Measurements from ENCODE around the gene FBLN7.

FBLN7 gene

GRCh38 chr2:112160283-112161250 is 22.4 kb downstream of the FBLN7 start:
- DNase-seq: no peak

DNA sequence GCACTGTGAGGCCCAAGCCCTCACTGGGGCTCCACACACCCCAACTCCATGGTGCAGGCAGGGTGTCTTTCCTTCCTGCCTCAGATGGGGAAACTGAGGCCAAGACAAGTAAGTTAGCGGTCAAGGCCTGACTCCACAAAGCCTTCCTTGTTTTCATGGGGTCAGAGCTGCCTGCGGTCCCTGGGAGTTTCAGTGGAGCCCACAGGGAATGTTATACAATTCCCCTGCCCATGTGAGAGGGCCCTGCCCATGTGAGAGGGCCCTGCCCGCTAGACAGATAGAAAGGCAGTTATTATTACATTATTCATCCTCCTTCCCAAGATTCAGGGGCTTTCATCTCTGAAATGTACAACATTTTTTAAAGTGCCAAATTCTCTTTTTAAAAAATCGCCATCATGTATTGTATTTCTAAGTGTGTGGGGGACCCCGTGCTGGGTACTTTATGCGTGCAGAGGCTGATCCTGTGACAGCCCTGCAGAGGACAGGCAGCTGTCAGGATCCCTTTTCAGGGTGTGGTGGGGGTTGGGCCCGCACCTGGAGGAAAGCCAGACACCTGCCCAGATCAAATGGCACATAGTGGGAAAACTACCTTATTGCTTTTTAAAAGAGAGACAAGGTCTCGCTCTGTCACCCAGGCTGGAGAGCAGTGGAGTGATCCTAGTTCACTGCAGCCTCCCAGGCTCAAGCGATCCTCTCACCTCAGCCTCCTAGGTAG is 23.4 kb downstream of the FBLN7 start:
- DNase-seq: no peak

DNA sequence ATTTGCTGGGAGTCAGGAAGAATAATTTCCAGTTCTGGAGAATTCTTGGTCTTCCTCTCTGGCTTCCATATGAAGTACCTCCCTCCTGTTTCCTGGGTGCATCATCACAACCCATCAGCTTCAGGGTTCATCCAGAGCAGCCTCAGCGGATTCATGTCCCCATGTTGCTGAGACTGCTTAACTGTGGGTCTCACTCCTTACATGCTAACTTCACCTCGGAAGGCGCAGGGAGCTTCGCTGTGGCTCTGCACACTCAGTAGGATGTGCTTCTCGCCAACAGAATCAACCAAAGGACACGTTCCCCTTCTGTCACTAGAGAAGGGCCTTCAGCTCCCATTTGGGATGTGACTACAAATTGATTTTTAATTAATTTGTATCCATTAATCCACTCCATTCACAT is 24.2 kb downstream of the FBLN7 start:
- no peak for DNase-seq

GRCh38 chr2:112162956-112163355 is 24.8 kb downstream of the FBLN7 start:
- no peak for DNase-seq

DNA sequence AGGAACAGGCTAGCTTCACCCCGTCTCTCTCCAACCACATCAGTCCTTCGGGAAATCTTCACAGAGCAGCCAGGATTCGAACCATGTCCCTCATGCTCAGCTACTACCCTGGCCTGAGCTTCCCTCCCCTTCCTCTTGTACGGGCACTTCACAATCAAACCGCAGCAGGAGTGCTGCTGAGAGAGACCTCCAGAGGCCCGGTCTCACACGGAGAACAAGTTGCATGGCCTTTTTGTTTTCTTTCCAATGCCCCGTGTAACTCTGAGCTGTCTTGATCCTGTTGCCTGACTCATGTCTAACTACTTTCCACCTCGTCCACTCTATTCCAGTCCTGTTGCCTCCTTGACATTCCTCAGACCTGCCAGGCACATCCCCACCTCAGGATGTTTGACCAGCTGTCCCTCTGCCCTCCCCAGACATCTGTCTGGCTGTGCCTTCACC is 25.4 kb downstream of the FBLN7 start:
- DNase-seq: no peak

GRCh38 chr2:112164876-112165275 is 26.7 kb downstream of the FBLN7 start:
- DNase-seq: no peak

DNA sequence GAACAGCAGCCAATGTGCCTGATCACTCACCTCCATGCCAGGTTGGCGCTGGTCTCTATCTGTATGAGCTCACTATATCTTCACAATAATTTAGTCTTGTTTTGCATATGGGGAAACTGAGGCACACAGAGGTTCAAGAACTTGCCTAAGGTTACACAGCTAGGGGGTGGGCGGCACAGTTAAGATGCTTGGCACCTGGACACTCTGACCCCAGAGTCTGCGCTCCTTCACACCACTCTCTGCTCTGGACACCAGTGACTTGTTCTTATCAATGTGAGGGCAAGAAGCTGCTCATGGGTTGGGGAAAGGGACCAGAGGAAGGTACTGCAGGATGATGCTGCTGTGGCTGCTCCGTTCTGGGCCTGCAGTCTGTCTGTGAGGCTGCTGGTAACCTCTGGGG is 27.1 kb downstream of the FBLN7 start:
- DNase-seq: no peak

- DNase-seq: peak; percentile 26
Observed at GRCh38 chr2:112166806-112167499, 28.8 kb downstream of the FBLN7 start.

DNA sequence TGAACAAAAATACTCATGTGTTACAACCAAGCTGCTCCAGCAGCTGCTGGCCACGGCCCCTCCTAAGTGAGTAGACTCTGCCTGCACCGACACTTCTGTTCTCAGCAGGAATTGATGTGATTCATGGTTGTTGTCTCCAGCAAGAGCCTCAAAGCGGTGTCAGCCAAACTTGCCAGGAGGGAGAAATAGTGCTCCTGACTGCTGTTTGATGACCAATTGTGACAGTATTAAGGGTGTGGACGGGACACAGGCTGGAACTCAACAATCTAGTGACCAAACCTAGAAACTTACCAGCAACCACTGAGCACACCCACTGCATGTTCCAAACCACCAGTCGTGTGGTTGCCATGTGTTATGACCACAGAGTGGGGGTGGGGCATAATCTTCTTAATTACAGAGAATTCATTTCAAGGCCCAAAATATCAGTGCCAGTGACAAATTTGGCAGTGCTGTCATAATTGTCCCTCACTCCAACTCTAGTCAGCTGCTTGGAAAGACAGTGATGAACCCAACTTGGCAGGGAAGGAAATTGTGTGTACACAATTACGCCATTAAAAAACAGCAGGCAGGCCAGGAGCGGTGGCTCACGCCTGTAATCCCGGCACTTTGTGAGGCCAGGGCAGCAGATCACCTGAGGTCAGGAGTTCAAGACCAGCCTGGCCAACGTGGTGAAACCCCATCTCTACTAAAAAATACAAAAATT is 30.4 kb downstream of the FBLN7 start:
- DNase-seq: no peak

DNA sequence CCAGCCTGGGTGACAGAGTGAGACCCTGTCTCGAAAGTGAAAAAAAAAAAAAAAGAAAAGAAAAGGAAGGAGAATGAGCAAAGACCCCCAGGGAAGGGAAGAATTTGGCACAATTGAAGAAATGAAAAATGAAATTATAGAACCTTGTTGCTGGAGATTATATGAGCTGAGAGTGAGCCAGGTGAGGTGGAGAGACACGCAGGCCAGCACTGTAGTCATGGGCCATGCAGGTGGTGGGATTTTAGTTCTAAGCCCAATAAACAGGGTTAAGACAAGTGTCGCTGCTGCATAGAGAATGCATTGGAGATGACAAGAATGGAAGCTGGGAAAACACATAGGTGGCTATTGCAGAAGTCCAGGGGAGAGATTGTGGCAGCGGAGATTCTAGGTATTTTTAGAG is 32.3 kb downstream of the FBLN7 start:
- DNase-seq: no peak

- DNase-seq: no peak
Observed at GRCh38 chr2:112173646-112174319, 35.6 kb downstream of the FBLN7 start.

- DNase-seq: no peak
Observed at GRCh38 chr2:112174383-112174782, 36.2 kb downstream of the FBLN7 start.

- DNase-seq: no peak
Observed at GRCh38 chr2:112175333-112175732, 37.1 kb downstream of the FBLN7 start.

- DNase-seq: no peak
Observed at GRCh38 chr2:112175958-112176573, 37.9 kb downstream of the FBLN7 start.

DNA sequence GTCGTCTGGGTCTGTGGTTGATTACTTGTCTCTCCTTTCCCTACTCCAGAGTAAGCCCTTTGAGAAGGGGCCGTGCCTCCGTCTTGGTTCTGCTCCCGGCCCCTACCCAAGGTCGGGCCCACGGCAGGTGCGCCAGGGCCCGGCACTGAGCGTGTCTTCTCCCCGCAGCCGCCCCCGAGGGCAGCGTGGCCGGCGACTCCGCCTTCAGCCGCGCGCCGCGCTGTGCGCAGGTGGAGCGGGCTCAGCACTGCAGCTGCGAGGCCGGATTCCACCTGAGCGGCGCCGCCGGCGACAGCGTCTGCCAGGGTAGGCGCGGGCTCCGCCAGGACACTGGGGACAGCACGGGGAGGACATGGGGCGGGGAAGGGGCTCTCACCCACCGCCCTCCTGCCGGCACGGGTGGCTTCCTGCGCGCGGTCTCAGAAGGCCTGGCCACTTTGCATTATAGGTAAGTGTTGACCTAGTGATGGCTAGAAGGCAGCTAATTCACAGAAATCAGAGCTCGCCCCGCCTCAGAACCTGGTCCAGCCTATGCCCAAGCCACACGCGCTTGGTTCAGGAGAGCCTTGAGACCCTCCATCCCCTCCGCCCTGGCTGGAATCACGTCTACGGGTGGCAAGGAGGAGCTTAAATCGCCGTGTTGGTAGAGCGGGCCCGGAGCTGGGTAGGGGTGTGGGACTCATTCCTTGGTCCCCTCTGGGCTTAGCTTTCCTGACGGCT is 43.5 kb downstream of the FBLN7 start:
- DNase-seq: peak; percentile 65

DNA sequence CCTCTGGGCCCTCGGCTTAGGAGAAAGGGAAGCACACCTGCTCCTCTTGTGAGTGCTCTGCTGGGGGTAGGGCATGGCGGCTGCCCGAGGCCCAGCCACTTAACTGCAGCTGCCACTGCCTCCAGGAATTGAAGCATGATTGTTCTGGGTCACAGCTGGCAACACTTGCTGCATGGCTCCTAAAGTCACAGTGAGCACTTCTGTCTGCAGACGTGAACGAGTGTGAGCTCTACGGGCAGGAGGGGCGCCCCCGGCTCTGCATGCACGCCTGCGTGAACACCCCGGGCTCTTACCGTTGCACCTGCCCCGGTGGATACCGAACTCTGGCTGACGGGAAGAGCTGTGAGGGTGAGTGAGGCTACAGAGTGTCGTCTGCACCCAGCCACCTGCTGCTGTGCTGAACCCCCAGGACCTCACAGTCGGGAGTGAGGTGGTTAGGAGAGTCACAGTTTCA is 44.4 kb downstream of the FBLN7 start:
- DNase-seq: peak; percentile 53

- no peak for DNase-seq
Observed at GRCh38 chr2:112183327-112184025, 45.3 kb downstream of the FBLN7 start.

DNA sequence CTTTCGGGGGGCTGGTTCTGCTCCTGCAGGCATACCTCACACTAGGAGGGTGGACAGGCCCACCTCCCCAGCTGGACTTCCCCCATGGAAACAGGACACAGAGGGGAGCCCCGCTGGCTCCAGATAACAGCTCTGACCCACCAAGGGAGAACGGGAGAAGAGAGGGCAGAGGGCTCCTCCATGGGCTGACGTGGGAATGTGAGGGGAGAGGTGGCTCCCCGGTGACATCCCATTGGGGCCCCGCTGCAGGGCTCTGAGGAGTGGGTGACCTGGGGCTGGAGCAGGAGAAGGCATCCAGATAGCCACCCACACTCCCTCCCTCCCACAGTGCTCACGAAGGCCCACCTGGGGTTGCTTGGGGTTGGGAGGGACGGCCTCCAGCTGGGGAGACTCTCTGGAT is 45.9 kb downstream of the FBLN7 start:
- DNase-seq: no peak

DNA sequence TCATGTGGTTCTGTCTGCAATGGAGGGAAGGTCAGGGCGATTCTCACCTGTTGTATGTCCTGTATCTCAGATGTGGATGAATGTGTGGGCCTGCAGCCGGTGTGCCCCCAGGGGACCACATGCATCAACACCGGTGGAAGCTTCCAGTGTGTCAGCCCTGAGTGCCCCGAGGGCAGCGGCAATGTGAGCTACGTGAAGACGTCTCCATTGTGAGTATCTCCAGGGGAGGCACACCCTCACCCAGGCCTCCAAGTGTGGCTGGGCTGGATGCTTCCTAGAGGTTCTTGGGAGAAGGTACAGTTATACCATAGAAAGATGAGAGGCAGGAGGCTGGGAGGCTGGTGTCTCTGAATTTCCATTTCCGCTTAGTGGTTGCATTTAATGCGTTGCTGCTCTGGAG is 46.9 kb downstream of the FBLN7 start:
- no peak for DNase-seq

GRCh38 chr2:112187046-112187715 is 49.0 kb downstream of the FBLN7 start:
- no peak for DNase-seq

Measured in stimulated activated CD4-positive, alpha-beta T cell treated with anti-CD3 and anti-CD28 coated beads, Interleukin-4, amount 100 ng/mL, for 24 hours (primary cell).